ENCODE results near the gene TRAPPC6A.

TRAPPC6A gene

GRCh38 chr19:45146251-45146650 is 31.8 kb downstream of the TRAPPC6A start:
- DNase-seq, result no peak

- no peak for DNase-seq
Measured at GRCh38 chr19:45145270-45146189, 32.5 kb downstream of the TRAPPC6A start.

GRCh38 chr19:45144431-45145269 is 33.4 kb downstream of the TRAPPC6A start:
- no peak for DNase-seq

- no peak for DNase-seq
Measured at GRCh38 chr19:45142726-45143110, 35.3 kb downstream of the TRAPPC6A start.

GRCh38 chr19:45142016-45142725 is 35.9 kb downstream of the TRAPPC6A start:
- DNase-seq, result no peak

- DNase-seq, result no peak
Measured at GRCh38 chr19:45141203-45141900, 36.7 kb downstream of the TRAPPC6A start.

- no peak for DNase-seq
Measured at GRCh38 chr19:45140533-45140932, 37.5 kb downstream of the TRAPPC6A start.

GRCh38 chr19:45140144-45140503 is 37.9 kb downstream of the TRAPPC6A start:
- no peak for DNase-seq

GRCh38 chr19:45139286-45140143 is 38.5 kb downstream of the TRAPPC6A start:
- no peak for DNase-seq

GRCh38 chr19:45138303-45138751 is 39.7 kb downstream of the TRAPPC6A start:
- DNase-seq, result peak; percentile 36

GRCh38 chr19:45137179-45137761 is 40.8 kb downstream of the TRAPPC6A start:
- peak; percentile 87 for DNase-seq

- DNase-seq, result peak; percentile 63
Measured at GRCh38 chr19:45136507-45137178, 41.4 kb downstream of the TRAPPC6A start.

GRCh38 chr19:45135176-45135885 is 42.7 kb downstream of the TRAPPC6A start:
- no peak for DNase-seq

GRCh38 chr19:45133661-45134060 is 44.4 kb downstream of the TRAPPC6A start:
- no peak for DNase-seq

- peak; percentile 99 for DNase-seq
Measured at GRCh38 chr19:45130888-45131615, 47.0 kb downstream of the TRAPPC6A start.

- DNase-seq, result no peak
Measured at GRCh38 chr19:45130236-45130635, 47.8 kb downstream of the TRAPPC6A start.

- no peak for DNase-seq
Measured at GRCh38 chr19:45128806-45129205, 49.2 kb downstream of the TRAPPC6A start.

- no peak for DNase-seq
Measured at GRCh38 chr19:45128146-45128545, 49.9 kb downstream of the TRAPPC6A start.

- no peak for DNase-seq
Measured at GRCh38 chr19:45126654-45127053, 51.4 kb downstream of the TRAPPC6A start.
